HG03558 (cell line): ENCODE measurements around the gene SMC4.

Source experiments
- ATAC-seq: cut with Tn5 transposase; IDR thresholded peaks from one replicate; pipeline ENCODE4 v1.9.1; 2021; ENCODE audit warnings: moderate number of reproducible peaks; ENCODE audit not compliant: unreplicated experiment; ENCODE audit errors: extremely low read depth

The SMC4 gene

GRCh38 chr3:160473221-160473620 is 73.8 kb downstream of the SMC4 start:
- no peak for ATAC-seq

GRCh38 chr3:160473978-160474377 is 74.5 kb downstream of the SMC4 start:
- no peak for ATAC-seq

GRCh38 chr3:160474416-160474838 is 75.0 kb downstream of the SMC4 start:
- ATAC-seq: no peak

GRCh38 chr3:160475153-160475552 is 75.7 kb downstream of the SMC4 start:
- no peak for ATAC-seq

- no peak for ATAC-seq
Observed at GRCh38 chr3:160475884-160476283, 76.4 kb downstream of the SMC4 start.

GRCh38 chr3:160477750-160478149 is 78.3 kb downstream of the SMC4 start:
- no peak for ATAC-seq

- ATAC-seq: no peak
Observed at GRCh38 chr3:160478338-160478737, 78.9 kb downstream of the SMC4 start.

- ATAC-seq: no peak
Observed at GRCh38 chr3:160479376-160479775, 79.9 kb downstream of the SMC4 start.

- ATAC-seq: no peak
Observed at GRCh38 chr3:160480931-160481330, 81.5 kb downstream of the SMC4 start.

- ATAC-seq: no peak
Observed at GRCh38 chr3:160481856-160482255, 82.4 kb downstream of the SMC4 start.

- ATAC-seq: no peak
Observed at GRCh38 chr3:160482796-160483195, 83.3 kb downstream of the SMC4 start.
